ENCODE data around the gene COPS3. TPM values are rescaled to one million over a fixed set of nuclear protein-coding genes. Genes with fewer than 3 reads are reported as not detected.

COPS3 gene
- total and polyA plus RNA-seq, 9 of the 15 experiments (the other 6 are each of a cell fraction or from before 2014, with no cell fraction given): 92.4 to 295 (median 167) TPM

DNA sequence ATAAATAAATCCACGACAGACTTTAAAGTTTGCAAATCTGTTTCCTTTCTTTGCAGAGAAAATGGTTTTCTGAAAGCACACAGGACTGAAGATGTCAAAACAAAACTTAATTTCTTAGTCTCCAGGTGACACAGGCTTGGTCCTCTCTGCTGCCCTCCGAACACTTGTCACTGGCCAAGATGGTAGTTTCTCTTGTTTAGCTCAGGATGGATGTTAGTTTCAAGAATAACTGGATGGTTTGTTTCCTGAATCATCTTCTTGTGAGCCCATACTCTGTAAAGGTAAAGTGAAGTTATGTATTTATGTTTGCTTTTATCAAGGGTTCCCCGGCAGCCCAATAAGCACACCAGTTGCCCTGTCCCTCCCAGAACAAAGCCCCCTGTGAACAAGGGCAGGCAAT lies 34.2 kb downstream of the COPS3 start (continued):
- TF ChIP-seq, protein P1, sequence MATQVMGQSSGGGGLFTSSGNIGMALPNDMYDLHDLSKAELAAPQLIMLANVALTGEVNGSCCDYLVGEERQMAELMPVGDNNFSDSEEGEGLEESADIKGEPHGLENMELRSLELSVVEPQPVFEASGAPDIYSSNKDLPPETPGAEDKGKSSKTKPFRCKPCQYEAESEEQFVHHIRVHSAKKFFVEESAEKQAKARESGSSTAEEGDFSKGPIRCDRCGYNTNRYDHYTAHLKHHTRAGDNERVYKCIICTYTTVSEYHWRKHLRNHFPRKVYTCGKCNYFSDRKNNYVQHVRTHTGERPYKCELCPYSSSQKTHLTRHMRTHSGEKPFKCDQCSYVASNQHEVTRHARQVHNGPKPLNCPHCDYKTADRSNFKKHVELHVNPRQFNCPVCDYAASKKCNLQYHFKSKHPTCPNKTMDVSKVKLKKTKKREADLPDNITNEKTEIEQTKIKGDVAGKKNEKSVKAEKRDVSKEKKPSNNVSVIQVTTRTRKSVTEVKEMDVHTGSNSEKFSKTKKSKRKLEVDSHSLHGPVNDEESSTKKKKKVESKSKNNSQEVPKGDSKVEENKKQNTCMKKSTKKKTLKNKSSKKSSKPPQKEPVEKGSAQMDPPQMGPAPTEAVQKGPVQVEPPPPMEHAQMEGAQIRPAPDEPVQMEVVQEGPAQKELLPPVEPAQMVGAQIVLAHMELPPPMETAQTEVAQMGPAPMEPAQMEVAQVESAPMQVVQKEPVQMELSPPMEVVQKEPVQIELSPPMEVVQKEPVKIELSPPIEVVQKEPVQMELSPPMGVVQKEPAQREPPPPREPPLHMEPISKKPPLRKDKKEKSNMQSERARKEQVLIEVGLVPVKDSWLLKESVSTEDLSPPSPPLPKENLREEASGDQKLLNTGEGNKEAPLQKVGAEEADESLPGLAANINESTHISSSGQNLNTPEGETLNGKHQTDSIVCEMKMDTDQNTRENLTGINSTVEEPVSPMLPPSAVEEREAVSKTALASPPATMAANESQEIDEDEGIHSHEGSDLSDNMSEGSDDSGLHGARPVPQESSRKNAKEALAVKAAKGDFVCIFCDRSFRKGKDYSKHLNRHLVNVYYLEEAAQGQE (IDR thresholded peaks at IDR 0.05; ENCODE audit: borderline replicate concordance): no peak
- TF ChIP-seq, protein P1 (CRISPR knock-in tag; IDR thresholded peaks at IDR 0.05; ENCODE audit: low read depth): no peak
- TF ChIP-seq PHTF2 (CRISPR knock-in tag; IDR thresholded peaks at IDR 0.05) (no peak), ATF1 (CRISPR knock-in tag; IDR thresholded peaks at IDR 0.05) (no peak), ATF1 (tag; IDR thresholded peaks at IDR 0.05) (no peak), NEUROD1 (IDR thresholded peaks at IDR 0.05; ENCODE audit: borderline replicate concordance, low read depth, low read length, partially characterized antibody) (no peak), NFIX (CRISPR knock-in tag; IDR thresholded peaks at IDR 0.05; ENCODE audit: low read depth) (no peak)

Measured in K562 (cell line).